Activated T-cell treated with anti-CD3 and anti-CD28 coated beads, Interleukin-2, amount 50 U/mL, for 1 hour (primary cell): ENCODE results near the gene TRIM49D1.
"Not testable (repeated sequence)": the region's sequence is repeated elsewhere in the genome, so short reads cannot be mapped to it uniquely, and the experiment has no call there.

Experiments
- DNase-seq: peaks from one replicate; pipeline ENCODE4 v3.0.0-alpha.2; 2020

The TRIM49D1 gene, protein sequence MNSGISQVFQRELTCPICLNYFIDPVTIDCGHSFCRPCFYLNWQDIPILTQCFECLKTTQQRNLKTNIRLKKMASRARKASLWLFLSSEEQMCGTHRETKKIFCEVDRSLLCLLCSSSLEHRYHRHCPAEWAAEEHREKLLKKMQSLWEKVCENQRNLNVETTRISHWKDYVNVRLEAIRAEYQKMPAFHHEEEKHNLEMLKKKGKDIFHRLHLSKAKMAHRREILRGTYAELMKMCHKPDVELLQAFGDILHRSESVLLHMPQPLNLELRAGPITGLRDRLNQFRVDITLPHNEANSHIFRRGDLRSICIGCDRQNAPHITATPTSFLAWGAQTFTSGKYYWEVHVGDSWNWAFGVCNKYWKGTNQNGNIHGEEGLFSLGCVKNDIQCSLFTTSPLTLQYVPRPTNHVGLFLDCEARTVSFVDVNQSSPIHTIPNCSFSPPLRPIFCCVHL

GRCh38 chr11:89922195-89922660 lies at the start of gene TRIM49D1:
Gene TRIM49D1, minus strand, starts transcription at chr11:89922245. Its CDS starts 4,535 bp downstream, at chr11:89917710.
- no peak for DNase-seq

DNA sequence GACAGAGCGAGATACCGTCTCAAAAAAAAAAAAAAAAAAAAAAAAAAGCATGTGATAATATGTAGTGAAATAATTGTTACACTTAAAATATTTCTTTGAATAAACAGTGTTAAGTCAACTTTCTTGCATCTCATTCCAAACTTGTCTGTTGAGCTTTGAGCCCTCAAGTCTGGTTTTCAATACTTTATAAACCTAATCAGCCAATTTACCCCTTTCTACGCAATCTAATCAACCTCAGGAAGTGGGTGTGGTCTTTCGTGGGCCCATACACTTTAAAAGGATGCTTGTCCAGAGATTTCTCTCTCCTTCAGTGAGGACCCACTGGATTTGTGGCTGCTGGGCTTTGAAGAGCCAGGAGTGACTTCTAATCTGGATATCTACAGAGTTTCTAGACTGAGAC lies 43.7 kb upstream of the TRIM49D1 start, which contains the start of gene TRIM64:
TSS of gene TRIM64 (plus strand) at position 301 of the 400 bp plus-strand sequence. CDS start 2,467 bp downstream, outside the sequence.
- DNase-seq, result not testable (repeated sequence)

- DNase-seq, result not testable (repeated sequence)
Observed at GRCh38 chr11:89960833-89961232, 38.8 kb upstream of the TRIM49D1 start.

DNA sequence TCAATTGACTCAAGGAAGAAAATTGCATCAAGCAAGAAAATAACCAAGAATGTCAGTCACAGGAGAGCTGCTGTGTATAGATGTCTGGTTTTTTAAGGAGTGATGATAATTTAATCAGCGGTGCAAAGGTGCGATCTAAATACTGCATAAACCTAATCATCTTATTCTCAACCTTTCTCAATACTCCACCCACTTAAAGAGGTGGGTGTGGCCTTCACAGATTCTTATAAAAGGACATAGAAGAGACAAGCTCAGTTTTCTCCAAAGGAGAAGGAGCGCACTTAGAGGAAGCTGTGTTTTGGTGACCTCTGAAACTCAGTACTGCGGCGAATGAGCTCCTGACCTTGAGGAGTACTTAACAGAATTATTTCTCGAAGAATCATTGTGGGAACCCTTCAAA lies 1.7 kb upstream of the TRIM49D1 start, which contains the start of gene TRIM49D2:
TSS of gene TRIM49D2 (plus strand) at position 301 of the 400 bp plus-strand sequence. CDS start 2,698 bp downstream, outside the sequence.
- not testable (repeated sequence) for DNase-seq

- not testable (repeated sequence) for DNase-seq
Observed at GRCh38 chr11:89900809-89901208, 21.2 kb downstream of the TRIM49D1 start.

DNA sequence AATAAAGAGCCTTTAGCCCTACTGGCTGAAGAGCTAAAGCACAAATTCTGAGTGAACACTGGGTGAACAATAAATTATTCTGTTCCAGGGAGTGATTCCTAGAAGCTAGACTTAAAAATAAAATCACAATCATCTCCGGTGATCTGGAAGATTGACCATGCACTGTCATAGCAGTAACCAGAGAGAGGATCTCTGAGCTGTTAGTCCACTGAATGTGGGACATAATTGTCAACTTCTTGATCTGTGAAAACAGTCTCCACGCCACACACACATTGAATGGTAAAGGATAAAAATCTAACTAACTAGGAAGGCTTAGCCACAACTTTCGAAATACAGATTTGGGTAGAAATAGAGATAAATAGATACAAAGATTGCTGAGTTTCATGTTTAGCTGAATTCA lies 28.8 kb downstream of the TRIM49D1 start:
- not testable (repeated sequence) for DNase-seq

DNA sequence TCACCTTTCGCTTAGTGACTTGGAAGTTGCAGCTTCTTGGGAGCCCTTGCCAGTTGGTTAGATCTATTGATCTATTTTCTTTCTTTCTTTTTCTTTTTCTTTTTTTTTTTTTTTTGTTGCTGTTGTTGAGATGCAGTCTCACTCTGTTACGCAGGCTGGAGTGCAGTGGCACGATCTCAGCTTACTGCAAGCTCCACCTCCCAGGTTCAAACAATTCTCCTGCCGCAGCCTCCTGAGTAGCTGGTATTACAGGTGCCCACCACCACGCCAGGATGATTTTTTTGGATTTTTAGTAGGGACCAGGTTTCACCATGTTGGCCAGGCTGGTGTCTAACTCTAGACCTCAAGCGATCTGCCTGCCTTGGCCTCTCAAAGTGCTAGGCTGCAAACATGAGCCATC lies 44.5 kb downstream of the TRIM49D1 start:
- not testable (repeated sequence) for DNase-seq

GRCh38 chr11:89872588-89872987 lies 49.5 kb downstream of the TRIM49D1 start:
- not testable (repeated sequence) for DNase-seq

- not testable (repeated sequence) for DNase-seq
Observed at GRCh38 chr11:89865223-89865622, 56.8 kb downstream of the TRIM49D1 start.

GRCh38 chr11:89863906-89864704 lies 57.9 kb downstream of the TRIM49D1 start:
- not testable (repeated sequence) for DNase-seq
